PC-9 (cell line): Measurements from ENCODE around the gene TMEM164.

ENCODE experiments used
- CTCF ChIP-seq: fragments of 200-600 bp; sonication (generic); conservative IDR thresholded peaks from 2 replicates; pipeline ENCODE4 v1.6.1; 2017; ENCODE audit warnings: mixed run types, antibody characterized with exemption, mild to moderate bottlenecking, moderate library complexity
- EZH2 ChIP-seq: fragments of 200-600 bp; sonication (generic); IDR thresholded peaks from 2 replicates; pipeline ENCODE4 v1.8.0; 2017; ENCODE audit warnings: antibody characterized with exemption, low read depth

GRCh38 chrX:110036162-110037033, 33.5 kb downstream of the TMEM164 start:
- TF ChIP-seq CTCF (no peak), EZH2 (no peak)
